Activated T-cell treated with anti-CD3 and anti-CD28 coated beads for 4 hours (primary cell): ENCODE results near the gene ELF4.

ENCODE experiments used
- DNase-seq: peaks from one replicate; pipeline ENCODE4 v3.0.0-alpha.2; 2020

Gene ELF4

GRCh38 chrX:130034178-130034577 lies 76.1 kb downstream of the ELF4 start:
- no peak for DNase-seq

- no peak for DNase-seq
Observed at GRCh38 chrX:130032552-130032951, 77.7 kb downstream of the ELF4 start.

GRCh38 chrX:130030826-130031225 lies 79.5 kb downstream of the ELF4 start:
- no peak for DNase-seq

GRCh38 chrX:130028196-130028595 lies 82.1 kb downstream of the ELF4 start:
- peak; percentile 30 for DNase-seq

- DNase-seq: no peak
Observed at GRCh38 chrX:130027569-130027968, 82.7 kb downstream of the ELF4 start.

GRCh38 chrX:130025256-130025655 lies 85.0 kb downstream of the ELF4 start:
- DNase-seq: no peak

GRCh38 chrX:130024127-130024526 lies 86.2 kb downstream of the ELF4 start:
- peak; percentile 65 for DNase-seq

GRCh38 chrX:130020661-130021324 lies 89.5 kb downstream of the ELF4 start:
- no peak for DNase-seq

- no peak for DNase-seq
Observed at GRCh38 chrX:130018143-130018542, 92.2 kb downstream of the ELF4 start.

- DNase-seq: no peak
Observed at GRCh38 chrX:130015181-130015580, 95.1 kb downstream of the ELF4 start.
